ENCODE data around the gene IMPACT. TPM values are rescaled to one million over a fixed set of nuclear protein-coding genes. Genes with fewer than 3 reads are reported as not detected.

IMPACT gene
- total and polyA plus RNA-seq, 2 experiments from 2014 or later = 15.3 to 27.6 TPM

DNA sequence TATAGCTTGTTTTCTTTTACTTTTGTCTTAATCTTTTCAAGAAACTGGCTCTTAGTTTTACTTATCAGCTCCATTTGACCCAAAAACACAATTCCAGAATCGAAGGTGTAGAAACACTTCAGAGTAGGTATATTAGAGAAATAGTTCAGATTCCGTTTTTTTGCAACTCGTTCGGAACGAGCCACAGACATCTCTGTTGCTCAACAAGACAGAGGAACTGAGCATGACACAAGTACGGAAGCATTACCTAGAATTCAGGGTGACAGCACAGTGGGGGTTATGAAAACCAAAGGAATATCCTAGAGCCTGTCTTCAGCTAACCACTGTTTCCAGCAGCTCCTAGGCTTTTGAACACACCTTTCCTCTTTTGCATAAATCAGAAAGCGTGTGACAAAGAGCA, 39.0 kb downstream of the IMPACT start:
- no peaks in the 10 kb centered on the region for H3K4me1 ChIP-seq (ENCODE audit: low read depth)
- H3K9me3 ChIP-seq (ENCODE audit: low read depth) = no peaks in the 10 kb centered on the region
- DNase-seq (ENCODE audit: low read depth in 1 of 2, low spot score in 1 of 2) = no peak
- H3K4me3 ChIP-seq = no peak overlapping the region
- no peaks in the 10 kb centered on the region for H3K27me3 ChIP-seq
- H3K36me3 ChIP-seq = no peaks in the 10 kb centered on the region
- H3K27ac ChIP-seq = no peak overlapping the region
- TF ChIP-seq, protein P1, sequence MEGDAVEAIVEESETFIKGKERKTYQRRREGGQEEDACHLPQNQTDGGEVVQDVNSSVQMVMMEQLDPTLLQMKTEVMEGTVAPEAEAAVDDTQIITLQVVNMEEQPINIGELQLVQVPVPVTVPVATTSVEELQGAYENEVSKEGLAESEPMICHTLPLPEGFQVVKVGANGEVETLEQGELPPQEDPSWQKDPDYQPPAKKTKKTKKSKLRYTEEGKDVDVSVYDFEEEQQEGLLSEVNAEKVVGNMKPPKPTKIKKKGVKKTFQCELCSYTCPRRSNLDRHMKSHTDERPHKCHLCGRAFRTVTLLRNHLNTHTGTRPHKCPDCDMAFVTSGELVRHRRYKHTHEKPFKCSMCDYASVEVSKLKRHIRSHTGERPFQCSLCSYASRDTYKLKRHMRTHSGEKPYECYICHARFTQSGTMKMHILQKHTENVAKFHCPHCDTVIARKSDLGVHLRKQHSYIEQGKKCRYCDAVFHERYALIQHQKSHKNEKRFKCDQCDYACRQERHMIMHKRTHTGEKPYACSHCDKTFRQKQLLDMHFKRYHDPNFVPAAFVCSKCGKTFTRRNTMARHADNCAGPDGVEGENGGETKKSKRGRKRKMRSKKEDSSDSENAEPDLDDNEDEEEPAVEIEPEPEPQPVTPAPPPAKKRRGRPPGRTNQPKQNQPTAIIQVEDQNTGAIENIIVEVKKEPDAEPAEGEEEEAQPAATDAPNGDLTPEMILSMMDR (IDR thresholded peaks at IDR 0.05; ENCODE audit: low read depth, low read length) = no peak

DNA sequence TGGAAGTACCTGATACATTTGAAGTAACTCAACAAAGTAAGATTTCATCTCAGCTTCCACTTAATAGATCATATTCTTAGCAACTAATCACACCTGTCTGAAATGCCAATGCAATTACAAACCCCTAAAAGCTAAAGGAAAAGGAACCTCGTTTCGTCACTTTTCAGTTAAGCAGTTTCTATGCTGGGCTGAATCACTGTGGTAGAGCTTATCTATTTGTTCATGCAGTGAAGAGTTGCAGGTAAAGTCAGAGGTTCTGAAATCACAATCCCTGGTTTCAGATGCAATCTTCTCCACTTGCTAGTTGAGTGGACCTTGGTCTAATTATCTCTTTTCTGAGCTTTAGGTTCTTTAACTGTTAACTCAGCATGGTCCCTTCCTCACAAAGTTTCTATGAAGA, 40.3 kb downstream of the IMPACT start:
- H3K4me1 ChIP-seq (ENCODE audit: low read depth) = no peaks in the 10 kb centered on the region
- no peak overlapping the region for H3K27ac ChIP-seq
- H3K36me3 ChIP-seq = no peaks in the 10 kb centered on the region
- TF ChIP-seq, protein P1 (IDR thresholded peaks at IDR 0.05; ENCODE audit: low read depth, low read length) = no peak
- H3K27me3 ChIP-seq = no peaks in the 10 kb centered on the region
- no peaks in the 10 kb centered on the region for H3K9me3 ChIP-seq (ENCODE audit: low read depth)
- no peak for DNase-seq (ENCODE audit: low read depth in 1 of 2, low spot score in 1 of 2)
- H3K4me3 ChIP-seq = no peak overlapping the region

DNA sequence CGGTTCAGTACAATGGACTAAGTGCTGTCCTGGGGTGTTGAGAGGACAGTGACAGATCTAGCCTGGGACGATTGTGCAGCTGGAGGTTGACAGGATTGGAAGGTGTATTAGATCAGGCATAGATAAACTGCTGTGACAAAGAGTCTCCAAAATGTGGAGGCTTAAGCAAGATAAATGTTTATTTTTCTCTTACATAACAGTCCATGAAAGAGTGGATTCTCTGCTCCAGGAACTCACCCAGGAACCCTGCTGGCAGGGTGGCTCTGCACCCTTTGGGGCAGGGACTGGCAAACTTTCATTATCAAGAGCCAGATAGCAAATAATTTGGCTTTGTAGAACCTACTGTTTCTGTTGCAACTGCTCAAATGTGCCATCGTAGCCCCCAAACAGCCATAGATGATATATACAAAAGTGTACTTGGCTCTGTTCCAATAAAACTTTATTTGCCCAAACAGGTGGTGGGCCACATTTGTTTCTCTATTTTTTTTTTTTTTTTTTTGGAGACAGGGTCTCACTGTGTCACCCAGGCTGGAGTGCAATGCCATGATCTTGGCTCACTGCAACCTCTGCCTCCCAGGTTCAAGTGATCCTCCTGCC, 43.6 kb downstream of the IMPACT start:
- no peaks in the 10 kb centered on the region for H3K36me3 ChIP-seq
- H3K27ac ChIP-seq = no peak overlapping the region
- no peaks in the 10 kb centered on the region for H3K9me3 ChIP-seq (ENCODE audit: low read depth)
- H3K4me1 ChIP-seq (ENCODE audit: low read depth) = no peaks in the 10 kb centered on the region
- TF ChIP-seq, protein P1 (IDR thresholded peaks at IDR 0.05; ENCODE audit: low read depth, low read length) = no peak
- H3K27me3 ChIP-seq = no peaks in the 10 kb centered on the region
- H3K4me3 ChIP-seq = no peak overlapping the region
- no peak for DNase-seq (ENCODE audit: low read depth in 1 of 2, low spot score in 1 of 2)

DNA sequence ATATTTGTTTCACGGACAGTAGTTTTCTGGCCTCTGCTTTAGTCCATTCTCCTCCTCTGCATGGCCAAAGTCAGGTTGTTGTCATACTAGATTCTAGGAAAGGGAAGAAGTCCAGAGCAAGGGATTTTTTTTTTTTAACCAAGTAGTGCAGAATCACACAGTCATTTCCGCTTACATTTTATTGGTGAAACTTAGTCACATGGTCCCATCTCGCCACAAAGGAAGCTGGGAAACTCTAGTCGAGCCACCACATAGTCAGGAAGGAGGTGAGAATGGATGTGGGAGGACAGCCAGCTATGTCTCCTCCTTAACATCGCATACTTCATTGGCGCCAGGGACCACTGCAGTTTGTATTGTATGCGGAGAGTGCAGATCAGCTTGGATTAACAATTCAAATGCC, 44.3 kb downstream of the IMPACT start:
- Histone ChIP-seq H3K27ac (no peak overlapping the region), H3K9me3 (ENCODE audit: low read depth) (no peaks in the 10 kb centered on the region), H3K4me3 (no peak overlapping the region), H3K27me3 (no peaks in the 10 kb centered on the region), H3K4me1 (ENCODE audit: low read depth) (no peaks in the 10 kb centered on the region), H3K36me3 (no peaks in the 10 kb centered on the region)
- no peak for DNase-seq (ENCODE audit: low read depth in 1 of 2, low spot score in 1 of 2)
- TF ChIP-seq, protein P1 (IDR thresholded peaks at IDR 0.05; ENCODE audit: low read depth, low read length) = no peak

DNA sequence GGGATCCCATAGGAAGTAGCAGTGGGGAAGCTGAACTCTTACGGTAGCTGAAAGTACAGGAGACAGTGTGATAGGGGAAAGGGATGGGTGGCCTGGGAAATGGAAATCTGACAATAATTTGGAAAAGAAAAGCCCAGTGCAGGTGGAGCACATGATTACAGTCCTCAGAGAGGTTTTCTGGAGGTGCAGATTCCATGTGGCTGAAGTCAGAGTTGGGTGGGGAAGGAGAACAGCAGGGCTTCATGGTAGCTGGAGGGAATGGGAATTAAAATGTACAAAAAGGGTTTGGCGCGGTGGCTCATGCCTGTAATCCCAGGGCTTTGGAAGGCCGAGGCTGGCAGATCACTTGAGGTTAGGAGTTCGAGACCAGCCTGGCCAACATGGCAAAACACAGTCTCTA, 46.1 kb downstream of the IMPACT start:
- H3K36me3 ChIP-seq = no peaks in the 10 kb centered on the region

More for the DNA sequence above, 46.1 kb downstream of the IMPACT start:
- H3K4me3 ChIP-seq = no peak overlapping the region
- H3K27me3 ChIP-seq = no peaks in the 10 kb centered on the region
- TF ChIP-seq, protein P1 (IDR thresholded peaks at IDR 0.05; ENCODE audit: low read depth, low read length) = no peak
- no peaks in the 10 kb centered on the region for H3K9me3 ChIP-seq (ENCODE audit: low read depth)
- no peak for DNase-seq (ENCODE audit: low read depth in 1 of 2, low spot score in 1 of 2)
- no peaks in the 10 kb centered on the region for H3K4me1 ChIP-seq (ENCODE audit: low read depth)
- H3K27ac ChIP-seq = no peak overlapping the region
